Suprapubic skin (tissue), 4 donors: ENCODE data around the gene RELN.

Experiments
- EP300 ChIP-seq: sonication (generic); formaldehyde crosslinking; IDR thresholded peaks from one replicate; pipeline ENCODE4 v1.6.1; 2017; ENCODE audit warnings: antibody characterized with exemption
- POLR2A ChIP-seq, 2 donors: fragments of 450-650 bp; IDR thresholded peaks; one replicate each; pipeline ENCODE4 v1.6.1; 2017; ENCODE audit warnings: antibody characterized with exemption in 2 of 2, mild to moderate bottlenecking in 2 of 2, moderate library complexity in 2 of 2
- POLR2AphosphoS5 ChIP-seq, 3 donors: sonication (generic); formaldehyde crosslinking; IDR thresholded peaks; one replicate each; pipeline ENCODE4 v1.6.1; 2017; ENCODE audit warnings: antibody characterized with exemption in 3 of 3
- TF ChIP-seq, protein P1 (sequence below), 2 donors: fragments of 200-600 bp in 1 of 2; fragments of 450-650 bp in 1 of 2; sonication (generic) in 1 of 2; IDR thresholded peaks; one replicate each; pipeline ENCODE4 v1.5.1; 2016 to 2019; ENCODE audit warnings: antibody characterized with exemption in 2 of 2, mild to moderate bottlenecking in 1 of 2, moderate library complexity in 1 of 2

- TF ChIP-seq, protein P1, sequence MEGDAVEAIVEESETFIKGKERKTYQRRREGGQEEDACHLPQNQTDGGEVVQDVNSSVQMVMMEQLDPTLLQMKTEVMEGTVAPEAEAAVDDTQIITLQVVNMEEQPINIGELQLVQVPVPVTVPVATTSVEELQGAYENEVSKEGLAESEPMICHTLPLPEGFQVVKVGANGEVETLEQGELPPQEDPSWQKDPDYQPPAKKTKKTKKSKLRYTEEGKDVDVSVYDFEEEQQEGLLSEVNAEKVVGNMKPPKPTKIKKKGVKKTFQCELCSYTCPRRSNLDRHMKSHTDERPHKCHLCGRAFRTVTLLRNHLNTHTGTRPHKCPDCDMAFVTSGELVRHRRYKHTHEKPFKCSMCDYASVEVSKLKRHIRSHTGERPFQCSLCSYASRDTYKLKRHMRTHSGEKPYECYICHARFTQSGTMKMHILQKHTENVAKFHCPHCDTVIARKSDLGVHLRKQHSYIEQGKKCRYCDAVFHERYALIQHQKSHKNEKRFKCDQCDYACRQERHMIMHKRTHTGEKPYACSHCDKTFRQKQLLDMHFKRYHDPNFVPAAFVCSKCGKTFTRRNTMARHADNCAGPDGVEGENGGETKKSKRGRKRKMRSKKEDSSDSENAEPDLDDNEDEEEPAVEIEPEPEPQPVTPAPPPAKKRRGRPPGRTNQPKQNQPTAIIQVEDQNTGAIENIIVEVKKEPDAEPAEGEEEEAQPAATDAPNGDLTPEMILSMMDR (IDR thresholded peaks at IDR 0.05): no peak
- no peak for TF ChIP-seq EP300
- no peak for TF ChIP-seq POLR2A (IDR thresholded peaks at IDR 0.05)
- no peak for TF ChIP-seq POLR2AphosphoS5 (IDR thresholded peaks at IDR 0.05)
Observed at GRCh38 chr7:103702982-103703381, 286.5 kb downstream of the RELN start.
